Measurements from ENCODE around the gene P4HTM.
"Not testable (repeated sequence)": the region's sequence is repeated elsewhere in the genome, so short reads cannot be mapped to it uniquely, and the experiment has no call there.

P4HTM gene

DNA sequence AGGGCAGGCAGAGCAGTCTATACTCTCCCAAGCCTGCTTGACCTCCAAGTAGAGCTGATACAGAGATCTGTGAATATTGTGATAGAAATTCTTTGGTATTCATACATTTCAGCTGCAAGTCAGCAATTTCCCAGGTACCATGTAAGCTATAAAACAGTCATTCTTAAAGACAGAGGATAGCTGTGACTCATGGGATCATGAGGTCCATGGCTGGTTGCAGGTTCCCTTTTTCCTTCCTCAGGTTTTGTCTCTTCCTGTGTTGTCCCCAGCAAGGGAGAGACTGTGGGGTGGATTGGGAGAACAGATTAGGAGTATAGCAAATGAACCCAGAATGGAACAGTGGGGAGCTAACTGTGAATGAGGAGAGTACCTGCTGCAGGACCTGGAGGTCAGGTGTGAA, 5.4 kb upstream of the P4HTM start:
- no peak for DNase-seq

DNA sequence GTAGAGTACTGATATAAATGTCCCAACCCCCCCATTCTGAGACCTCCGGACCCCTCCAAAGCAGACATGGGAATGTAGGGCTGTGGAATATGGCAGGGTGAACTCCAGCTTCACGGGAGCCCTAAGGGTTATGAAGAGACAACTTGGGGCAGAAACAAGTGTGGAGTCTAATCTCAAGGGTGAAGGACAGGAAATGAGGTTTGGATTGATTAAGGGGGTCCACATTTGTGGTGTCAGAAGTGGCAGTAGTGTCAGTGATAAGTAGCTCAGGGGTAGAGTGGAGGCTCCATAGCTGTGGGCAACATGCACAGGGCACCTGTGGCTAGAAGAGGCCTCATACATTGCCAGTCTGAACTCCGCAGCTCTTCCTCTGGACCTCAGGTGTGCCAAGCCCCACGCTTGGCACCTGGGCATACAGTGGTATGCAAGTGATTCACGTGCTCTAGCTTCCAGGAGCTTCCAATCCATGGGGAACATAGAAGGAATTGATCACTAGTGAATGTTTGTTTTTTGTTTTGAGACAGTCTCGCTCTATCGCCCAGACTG, 4.1 kb upstream of the P4HTM start:
- no peak for DNase-seq

DNA sequence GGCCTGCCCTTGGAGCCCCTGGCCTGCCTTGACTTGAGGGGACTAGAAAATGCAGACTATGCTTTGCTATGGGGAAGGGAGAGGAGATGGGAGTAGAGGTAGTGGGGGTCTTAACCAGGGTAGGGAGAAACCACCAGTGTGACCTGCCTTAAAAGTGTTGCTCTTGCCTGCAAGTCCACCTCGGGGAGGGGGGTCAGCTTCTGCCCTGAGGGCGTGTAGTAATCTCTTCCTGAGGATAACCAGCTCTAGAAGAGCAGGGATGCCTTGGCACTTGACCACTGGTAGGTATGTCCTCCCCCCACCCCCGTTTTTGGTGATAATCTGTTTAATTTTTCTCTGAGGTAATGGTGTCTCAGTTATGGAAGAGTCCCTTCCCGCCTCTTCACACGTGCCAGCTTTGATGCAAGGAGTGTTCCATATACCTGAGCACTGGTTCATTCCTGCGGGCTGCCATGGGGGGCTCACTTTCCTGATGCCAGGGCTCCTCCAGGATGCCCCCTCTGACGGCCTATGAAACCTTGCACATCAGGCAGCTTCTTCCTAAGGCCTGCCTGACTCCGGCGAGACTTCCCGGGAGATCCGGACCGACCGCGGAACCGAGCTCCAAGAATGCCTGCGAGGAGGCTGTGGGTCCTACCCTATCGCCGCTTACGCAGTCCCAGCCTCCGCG, 780 bp upstream of the P4HTM start:
- no peak for DNase-seq

DNA sequence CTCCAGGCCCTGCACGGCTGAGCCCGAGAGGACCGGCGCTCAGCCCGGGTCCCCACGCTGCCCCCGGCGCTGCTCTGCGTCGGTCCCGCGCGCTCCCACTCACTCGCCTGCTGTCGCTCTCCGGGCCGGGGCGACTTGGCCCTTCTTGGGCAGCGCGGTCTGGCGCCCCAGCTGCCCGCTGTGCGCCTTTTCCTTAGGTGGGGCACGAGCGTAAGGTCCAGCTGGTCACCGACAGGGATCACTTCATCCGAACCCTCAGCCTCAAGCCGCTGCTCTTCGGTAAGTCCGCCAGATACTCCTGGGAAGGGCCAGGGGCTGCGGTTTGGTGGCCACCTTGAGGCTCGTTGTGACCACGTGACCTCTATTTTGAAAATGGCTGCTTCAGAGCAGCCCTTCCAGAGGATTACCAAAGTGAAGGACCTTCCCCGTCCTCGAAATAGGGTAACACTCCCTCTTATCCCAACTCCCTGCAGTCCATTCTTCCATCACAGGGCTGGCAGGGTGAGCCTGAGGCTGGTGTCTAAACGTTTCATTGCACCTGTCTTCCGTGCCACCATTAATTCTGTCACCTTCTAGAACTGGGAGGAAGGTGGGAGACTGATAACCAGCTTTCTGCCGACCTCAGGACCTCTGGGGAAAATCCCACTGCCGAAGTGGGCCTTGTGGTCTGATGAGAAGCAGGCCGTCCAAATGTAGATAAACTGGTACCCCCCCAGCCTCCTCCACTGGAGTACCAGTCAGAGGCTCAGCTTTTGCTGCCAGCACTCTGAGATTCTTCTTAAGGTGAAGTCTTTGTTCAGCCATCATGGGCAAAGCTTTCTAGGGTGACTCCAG, 812 bp downstream of the P4HTM start:
- DNase-seq, result peak in 3 of 5 donors; percentile 21 to 43 (median 22)

DNA sequence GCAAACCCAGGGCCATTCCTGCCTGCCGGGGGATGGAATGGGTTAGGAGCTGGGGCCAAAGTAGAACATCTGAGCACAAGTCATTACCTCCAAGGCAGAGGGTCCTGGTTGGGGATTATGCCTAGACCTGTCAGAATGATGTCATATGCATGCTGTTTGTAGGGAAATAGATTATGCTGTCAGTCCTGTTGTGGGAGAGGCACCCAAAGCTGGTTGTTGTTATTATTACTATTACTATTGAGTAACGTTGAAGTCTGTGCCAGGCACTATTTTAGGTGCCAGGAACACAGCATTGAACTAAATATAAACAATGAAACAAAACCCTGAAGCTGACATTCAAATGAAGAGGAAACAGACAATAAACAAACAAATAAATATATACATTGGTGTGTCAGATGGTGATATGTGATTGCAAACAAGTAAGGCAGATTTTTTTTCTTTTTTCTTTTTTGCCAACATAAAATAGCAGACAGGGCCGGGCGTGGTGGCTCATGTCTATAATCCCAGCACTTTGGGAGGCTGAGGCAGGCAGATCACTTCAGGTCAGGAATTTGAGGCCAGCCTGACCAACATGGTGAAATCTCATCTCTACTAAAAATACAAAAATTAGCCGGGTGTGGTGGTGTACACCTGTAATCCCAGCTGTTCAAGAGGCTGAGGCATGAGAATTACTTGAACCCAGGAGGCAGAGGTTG, 2.0 kb downstream of the P4HTM start:
- no peak for DNase-seq

DNA sequence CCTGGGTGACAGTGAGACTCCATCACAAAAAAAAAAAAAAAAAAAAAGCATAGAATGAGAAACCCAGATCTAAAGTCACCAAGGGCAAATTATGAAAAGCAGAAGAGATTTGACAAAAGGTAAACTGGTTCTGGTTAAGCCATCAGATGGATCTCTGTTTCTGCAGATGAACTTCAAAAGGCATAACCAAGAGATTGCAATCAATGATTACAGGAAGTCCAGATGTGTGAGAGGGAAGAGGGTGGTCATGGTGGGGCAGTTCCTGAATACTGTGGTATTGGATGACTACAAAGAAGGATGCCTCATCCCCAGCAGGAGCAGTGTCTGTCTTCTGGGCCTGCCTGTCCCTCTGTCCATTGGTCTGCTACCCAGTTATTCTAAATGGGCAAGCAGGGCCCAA, 3.8 kb downstream of the P4HTM start:
- no peak for DNase-seq

DNA sequence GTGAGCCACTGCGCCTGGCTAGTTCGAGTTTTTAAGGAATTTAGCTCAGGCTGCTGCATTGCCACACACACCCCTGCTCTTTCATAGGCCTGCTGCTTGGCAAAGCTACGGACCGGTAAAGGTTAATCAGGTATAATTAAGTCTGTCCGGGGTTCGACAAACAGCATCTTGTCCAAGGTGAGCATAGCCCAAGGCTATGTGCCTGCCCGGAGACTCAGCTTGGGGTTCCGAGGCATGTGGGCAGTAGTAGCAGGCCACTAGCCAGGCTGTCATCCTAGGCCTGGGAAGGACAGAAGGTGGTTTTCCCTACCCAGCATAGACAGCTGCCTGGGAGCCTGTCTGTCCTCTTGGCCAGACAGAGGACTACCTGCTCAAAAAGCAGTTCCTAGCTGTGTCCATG, 6.6 kb downstream of the P4HTM start:
- no peak for DNase-seq

DNA sequence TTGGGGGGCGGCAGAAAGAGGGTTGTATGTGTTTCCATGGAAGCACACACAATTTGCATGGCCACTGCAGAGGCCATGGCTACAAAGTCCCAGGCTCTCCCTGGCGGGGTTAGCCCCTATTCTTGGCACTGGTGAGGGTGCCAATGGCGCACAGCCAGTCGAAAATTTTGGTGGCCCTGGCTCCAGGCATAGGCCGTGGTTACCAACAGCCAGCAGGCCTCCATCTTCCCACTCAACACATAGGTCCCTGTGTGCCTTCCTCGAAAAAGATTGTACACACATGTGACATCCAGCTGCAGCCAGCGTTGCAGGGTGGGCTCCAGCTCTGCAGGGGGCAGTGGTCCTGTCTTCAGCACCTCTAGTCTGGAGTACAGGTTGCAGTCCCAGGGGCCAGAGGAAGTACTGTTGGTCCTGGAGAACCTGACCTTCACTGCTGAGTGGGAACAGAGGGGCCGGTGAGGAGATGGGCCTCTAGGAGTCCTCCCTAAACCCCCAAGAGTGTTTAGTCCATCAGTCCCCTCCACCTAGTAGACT, 7.1 kb downstream of the P4HTM start:
- DNase-seq, result no peak

DNA sequence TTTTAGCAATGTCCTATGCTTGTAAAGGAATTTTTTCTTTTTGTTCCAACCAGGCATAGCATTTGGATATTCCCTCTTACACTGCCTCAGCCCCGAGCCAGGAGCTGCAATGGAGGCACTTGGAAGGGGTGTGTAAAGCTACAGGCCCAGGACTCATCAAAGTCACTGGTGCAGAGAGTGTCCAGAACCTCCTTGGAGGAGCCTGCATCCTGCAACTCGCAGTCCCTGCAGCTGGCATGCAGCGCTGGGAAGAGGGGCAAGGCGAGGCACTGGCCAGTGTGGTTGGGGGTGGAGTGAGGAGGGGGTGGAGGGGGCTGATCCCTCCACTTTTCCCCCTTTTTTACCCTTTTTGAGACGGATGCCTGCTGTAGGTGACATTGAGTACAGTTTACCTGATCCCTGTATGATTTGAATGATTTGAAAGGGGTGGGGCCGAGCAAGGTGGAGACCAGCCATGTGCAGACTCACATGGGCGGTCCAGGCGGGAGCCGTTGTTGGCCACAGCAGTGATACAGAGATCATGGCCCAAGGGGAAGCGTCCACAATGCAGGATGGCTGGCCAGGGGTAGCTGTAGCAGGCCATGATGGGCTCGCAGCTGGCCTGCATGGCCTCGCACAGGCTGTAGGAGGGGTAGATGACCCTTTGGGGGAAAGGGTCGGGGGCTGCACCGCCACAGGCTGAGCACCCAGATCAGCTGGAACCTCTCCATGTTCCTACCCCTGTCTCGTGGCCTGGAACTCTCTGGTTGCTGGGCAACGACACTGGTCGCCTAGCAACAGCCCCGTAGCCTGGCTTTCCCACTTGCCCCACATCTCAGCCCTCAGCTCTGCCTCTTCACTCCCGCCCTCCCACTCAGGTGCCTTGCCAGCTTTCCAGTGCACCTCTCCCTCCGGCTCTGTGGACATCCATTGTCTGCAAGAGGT, 7.9 kb downstream of the P4HTM start:
- no peak for DNase-seq

DNA sequence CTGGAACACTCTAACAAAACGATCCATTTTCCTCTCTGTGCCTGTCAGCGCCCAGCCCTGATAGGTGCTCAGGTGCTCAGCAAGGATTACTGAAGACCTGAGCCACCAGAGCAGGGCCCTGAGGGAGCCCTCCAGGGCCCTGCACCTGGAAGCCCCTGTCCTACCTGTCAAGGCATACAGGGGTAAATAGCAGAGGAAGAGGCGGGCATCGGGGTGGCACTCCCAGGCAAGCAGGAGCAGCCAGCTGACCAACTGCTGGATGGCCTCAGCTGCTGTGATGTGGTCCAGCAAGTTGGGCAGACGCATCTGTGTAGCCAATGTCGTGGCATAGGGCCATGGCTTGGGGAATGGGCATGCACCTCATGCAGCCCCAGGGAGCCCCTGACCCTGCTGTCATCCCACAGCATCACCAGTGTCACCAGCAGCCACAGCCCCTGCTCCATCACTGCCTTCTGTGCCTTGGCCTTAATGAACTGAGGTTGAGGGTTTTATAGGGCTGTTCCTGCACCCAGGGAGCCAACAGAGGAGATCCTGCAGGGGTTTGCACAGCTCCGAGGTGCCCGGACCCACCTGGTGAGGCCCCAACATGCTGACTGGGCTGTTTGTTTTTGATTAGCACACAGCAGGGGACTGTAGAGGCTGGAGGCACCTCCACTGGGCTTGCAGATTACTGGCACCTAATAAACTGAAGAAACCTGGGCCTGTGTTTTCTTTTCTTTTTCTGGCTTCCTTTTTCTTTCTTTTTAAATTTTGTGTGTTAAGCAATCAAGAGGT, 9.2 kb downstream of the P4HTM start:
- DNase-seq, result no peak

DNA sequence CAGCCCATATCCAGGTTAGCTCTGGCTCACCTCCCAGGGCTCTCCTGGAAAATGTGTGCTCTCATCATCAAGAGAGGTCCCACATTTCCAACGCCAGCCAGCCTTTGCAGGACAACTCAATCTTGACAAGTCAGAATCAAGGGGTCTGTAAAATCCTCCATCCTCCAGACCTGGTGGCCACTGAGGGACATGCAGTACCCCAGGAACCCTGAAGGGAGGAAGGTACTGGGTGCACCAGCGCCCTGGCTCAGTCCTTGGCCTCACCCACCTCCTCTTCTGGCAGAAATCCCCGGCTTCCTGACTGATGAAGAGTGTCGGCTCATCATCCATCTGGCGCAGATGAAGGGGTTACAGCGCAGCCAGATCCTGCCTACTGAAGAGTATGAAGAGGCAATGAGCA, 11.1 kb downstream of the P4HTM start:
- DNase-seq, result no peak

DNA sequence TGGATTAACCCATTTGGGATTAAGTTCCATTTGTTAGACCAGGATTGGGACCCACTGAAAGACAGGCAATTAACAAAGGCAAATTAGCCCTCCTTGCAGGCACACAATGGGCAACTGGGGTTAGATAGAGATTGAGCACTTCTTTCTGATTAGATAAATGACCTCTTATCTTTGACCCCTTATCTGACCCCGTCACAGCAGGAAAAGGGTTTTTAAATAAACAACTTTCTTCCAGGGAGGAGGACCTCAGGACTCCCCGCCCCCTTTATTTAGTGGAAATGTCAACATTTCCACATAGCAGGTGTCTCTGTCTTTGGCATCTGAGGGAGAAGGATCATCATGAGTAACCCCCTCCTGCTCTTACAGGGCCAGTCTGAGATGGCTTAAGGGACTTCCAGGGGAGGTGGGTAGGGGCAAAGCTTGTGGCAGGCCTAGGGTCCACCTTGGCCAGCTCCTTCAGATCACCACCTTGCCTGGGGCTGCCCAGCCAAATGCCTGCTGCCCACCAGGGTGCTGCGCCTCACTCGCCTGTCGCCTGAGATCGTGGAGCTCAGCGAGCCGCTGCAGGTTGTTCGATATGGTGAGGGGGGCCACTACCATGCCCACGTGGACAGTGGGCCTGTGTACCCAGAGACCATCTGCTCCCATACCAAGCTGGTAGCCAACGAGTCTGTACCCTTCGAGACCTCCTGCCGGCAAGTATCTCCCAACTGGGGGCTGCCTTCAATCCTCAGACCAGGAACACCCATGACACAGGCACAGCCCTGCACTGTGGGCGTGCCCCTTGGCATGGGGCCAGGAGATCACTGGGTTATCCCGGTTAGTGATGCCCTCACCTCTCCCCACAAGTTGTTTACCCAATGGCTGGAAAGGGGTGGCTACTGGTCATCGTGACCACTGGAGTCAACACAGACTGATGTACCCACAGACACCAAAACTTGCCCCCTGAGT, 14.6 kb downstream of the P4HTM start:
- no peak for DNase-seq

DNA sequence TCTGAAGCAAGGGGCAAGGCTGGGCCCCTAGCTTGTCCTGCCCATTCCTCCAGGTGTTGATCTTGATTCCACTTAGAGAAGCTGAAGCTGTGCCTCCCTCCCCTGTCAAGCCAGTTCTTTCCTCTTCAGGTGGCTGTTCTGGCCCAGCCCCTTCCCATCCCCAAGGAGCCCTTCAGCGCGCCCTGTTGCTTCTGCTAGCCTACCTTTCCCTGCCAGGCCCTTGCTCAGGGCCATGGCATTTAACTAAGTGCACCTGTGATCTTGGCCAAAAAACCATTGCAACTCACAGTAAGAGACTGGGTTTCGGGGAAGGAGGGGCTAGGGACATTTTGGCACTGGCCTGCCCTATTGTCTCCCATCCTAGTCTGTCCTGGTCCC, 15.3 kb downstream of the P4HTM start:
- DNase-seq, result no peak

DNA sequence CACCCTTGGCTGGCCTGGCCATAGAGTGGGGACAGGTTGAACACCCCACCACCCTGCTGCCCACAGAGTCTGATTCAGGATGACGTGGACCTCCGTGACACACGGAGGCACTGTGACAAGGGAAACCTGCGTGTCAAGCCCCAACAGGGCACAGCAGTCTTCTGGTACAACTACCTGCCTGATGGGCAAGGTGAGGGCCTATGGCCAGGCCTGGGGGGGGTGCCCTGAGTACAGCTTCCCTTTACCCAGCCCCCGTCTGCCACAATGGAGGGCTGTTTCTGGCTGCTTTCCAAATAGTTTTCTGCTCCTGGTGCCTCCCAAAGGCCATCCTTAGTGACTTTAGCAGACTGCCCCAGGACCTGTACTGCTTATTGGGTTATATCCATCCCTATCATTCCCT, 16.0 kb downstream of the P4HTM start:
- no peak for DNase-seq

DNA sequence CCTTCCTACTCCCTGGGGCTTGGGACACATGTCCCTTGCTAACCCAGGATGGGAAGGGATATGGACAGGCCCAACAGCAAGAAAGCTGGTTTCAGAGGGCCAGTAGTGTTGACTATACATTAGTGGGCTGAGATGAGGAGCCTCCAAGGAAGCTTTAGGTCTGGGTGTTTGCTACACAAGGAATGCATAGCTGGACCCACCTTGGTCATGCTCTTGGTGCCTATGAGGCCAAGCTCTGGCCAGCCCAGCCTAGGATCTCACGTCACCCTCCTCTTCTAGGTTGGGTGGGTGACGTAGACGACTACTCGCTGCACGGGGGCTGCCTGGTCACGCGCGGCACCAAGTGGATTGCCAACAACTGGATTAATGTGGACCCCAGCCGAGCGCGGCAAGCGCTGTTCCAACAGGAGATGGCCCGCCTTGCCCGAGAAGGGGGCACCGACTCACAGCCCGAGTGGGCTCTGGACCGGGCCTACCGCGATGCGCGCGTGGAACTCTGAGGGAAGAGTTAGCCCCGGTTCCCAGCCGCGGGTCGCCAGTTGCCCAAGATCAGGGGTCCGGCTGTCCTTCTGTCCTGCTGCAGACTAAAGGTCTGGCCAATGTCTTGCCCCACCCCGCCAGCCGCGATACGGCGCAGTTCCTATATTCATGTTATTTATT, 16.5 kb downstream of the P4HTM start:
- DNase-seq, result no peak

DNA sequence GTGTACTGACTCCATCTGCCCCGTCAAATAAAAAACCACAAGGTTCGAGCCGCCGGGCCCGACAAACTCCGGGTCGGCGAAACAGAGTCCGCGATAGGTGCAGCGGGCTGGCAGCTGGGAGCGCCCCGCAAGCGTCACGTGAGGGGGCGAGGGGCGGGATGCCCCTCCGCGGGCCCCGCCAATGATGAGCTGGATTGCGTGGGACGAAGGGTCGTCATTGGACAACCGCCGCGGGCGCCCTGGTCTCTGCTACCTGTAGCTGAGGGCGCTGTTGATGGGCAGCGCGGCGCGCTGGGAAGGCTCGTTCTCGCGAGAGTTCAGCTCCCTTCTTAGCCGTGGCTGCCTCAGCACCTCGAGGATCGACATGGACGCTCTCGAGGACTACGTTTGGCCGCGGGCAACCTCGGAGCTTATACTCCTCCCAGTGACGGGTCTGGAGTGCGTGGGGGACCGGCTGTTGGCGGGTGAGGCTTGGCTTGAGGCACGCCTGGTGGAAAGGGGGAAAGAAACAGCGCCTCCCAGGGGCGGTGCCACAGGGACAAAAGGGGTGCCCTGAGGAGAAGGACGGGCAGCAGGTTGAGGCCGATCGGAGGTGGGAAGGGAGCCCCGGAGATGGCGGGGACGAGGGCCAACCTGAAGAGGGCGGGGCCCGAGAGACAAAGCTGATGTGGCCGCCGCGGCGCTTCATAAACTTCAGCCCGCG, 17.2 kb downstream of the P4HTM start, which contains the start of gene WDR6:
Gene WDR6 (plus strand): TSS at position 324 of the 703 bp plus-strand sequence. CDS start 41 bp downstream, at position 365.
- peak; percentile 95 to 99 (median 97) for DNase-seq

DNA sequence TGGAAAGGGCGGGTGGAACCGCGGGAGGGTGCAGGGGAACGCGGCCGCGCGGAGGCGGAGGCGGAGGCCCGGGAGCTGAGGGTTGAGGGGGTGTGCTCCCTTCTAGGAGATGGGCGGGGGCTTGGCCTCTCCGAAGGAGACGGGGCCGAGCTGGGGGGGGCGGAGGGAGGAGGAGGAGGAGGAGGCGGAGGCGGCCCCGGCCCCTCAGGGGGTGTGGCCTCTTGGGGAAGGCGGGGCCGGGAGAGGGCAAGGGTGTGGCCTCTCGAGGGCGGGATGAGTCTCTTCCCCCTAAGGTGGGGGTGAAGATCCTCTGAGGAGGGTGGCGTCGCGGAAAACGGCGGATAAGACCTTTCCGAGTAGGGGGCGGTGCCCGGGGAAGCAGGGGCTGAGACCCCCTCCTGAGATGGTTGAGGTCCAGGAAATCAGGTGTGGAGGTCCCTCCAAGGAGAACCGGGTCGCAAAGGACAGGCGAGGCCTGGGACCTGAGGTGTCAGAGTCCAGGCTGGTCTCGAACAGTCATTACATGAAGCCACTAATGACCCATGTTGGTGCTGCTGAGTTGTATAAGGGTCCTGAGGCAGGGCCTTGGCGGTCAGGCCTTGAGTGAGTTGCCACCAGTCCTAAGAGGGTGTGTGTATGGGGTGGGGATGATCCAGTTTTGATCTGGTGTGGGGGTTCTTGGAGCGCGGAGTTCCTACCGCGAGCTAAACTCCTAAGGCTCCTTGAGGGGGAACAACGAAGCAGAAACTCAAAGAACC, 17.9 kb downstream of the P4HTM start:
- DNase-seq, result peak; percentile 82 to 91 (median 83)

DNA sequence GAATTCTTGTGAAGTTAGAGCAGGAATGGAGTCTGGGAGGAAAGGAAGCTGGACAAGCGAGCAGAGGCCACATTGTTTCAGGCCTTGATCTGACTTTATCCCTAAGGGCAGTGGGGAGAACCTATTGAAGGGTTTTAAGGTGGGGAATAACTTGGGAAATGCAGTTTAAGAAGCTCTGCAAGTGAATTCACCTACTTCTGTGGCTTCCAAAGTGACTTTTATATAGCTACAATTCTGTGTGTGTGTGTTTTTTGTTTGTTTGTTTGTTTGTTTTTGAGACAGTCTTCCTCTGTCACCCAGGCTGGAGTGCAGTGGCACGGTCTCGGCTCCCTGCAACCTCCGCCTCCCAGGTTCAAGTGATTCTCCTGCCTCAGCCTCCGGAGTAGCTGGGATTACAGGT, 18.6 kb downstream of the P4HTM start:
- not testable (repeated sequence) for DNase-seq

Data from T-helper 1 cell (primary cell).